SK-N-SH (cell line): Measurements from ENCODE around the gene ZNF398.

Experiments
- CTCF ChIP-seq: fragments of 200-600 bp; sonication (generic); IDR thresholded peaks from 2 replicates; pipeline ENCODE4 v1.6.1; 2017; ENCODE audit warnings: antibody characterized with exemption, mild to moderate bottlenecking, moderate library complexity
- FOXM1 ChIP-seq: IDR thresholded peaks from 2 replicates; pipeline ENCODE4 v1.4.0; 2012; ENCODE audit warnings: low read depth, mild to moderate bottlenecking
- MAX ChIP-seq: IDR thresholded peaks from 2 replicates; pipeline ENCODE4 v1.4.0; 2012; ENCODE audit warnings: low read depth
- MEF2A ChIP-seq: IDR thresholded peaks from 2 replicates; pipeline ENCODE4 v1.4.0; 2012; ENCODE audit warnings: low read depth, borderline replicate concordance
- POLR2AphosphoS5 ChIP-seq: IDR thresholded peaks from 2 replicates; pipeline ENCODE4 v1.6.1; 2012; ENCODE audit warnings: low read depth, low read length
- REST ChIP-seq: IDR thresholded peaks from 2 replicates; pipeline ENCODE4 v1.6.1; 2012; ENCODE audit warnings: mild to moderate bottlenecking, low read depth, low read length, moderate library complexity
- TAF1 ChIP-seq: IDR thresholded peaks from 2 replicates; pipeline ENCODE4 v1.6.1; 2012; ENCODE audit warnings: low read depth, mild to moderate bottlenecking, low read length, moderate library complexity, borderline replicate concordance
- YY1 ChIP-seq: IDR thresholded peaks from 2 replicates; pipeline ENCODE4 v1.4.0; 2012; ENCODE audit warnings: low read depth, mild to moderate bottlenecking
- ZBTB33 ChIP-seq: IDR thresholded peaks from 2 replicates; pipeline ENCODE4 v1.4.0; 2012; ENCODE audit warnings: low read depth, borderline replicate concordance

GRCh38 chr7:149154056-149154455 is 6.8 kb downstream of the ZNF398 start:
- TF ChIP-seq ZBTB33 (no peak), MAX (no peak), FOXM1 (no peak), CTCF (no peak), REST (no peak), MEF2A (no peak), YY1 (no peak), TAF1 (no peak), POLR2AphosphoS5 (no peak)
